ENCODE results near the gene GSG1L.

The GSG1L gene

GRCh38 chr16:28104404-28104803 lies 40.9 kb upstream of the GSG1L start:
- CTCF ChIA-PET: no interaction called here
- no peak for DNase-seq (ENCODE audit: extremely low spot score)
- POLR2A ChIA-PET: no interaction called here
- TF ChIP-seq ARNT (IDR thresholded peaks at IDR 0.05) (no peak), LEF1 (IDR thresholded peaks at IDR 0.05; ENCODE audit: borderline replicate concordance) (no peak), L3MBTL2 (conservative IDR thresholded peaks at IDR 0.05) (no peak), ZNF384 (IDR thresholded peaks at IDR 0.05) (no peak), SP1 (IDR thresholded peaks at IDR 0.05) (no peak), HDGF (IDR thresholded peaks at IDR 0.05; ENCODE audit: borderline replicate concordance) (no peak), PKNOX1 (IDR thresholded peaks at IDR 0.05) (no peak), TARDBP (IDR thresholded peaks at IDR 0.05) (no peak), FOXM1 (IDR thresholded peaks at IDR 0.05; ENCODE audit: borderline replicate concordance) (no peak), CTBP1 (IDR thresholded peaks at IDR 0.05; ENCODE audit: borderline replicate concordance) (no peak), SUZ12 (IDR thresholded peaks at IDR 0.05) (no peak), BHLHE40 (IDR thresholded peaks at IDR 0.05; ENCODE audit: borderline replicate concordance) (no peak), NFRKB (IDR thresholded peaks at IDR 0.05) (no peak)

- POLR2A ChIA-PET: no interaction called here
Observed at GRCh38 chr16:28103516-28104170, 40.1 kb upstream of the GSG1L start.

GRCh38 chr16:28101533-28101890 lies 38.0 kb upstream of the GSG1L start:
- ChIA-PET POLR2A (no interaction called here), CTCF (no interaction called here)
- no peak for TF ChIP-seq LEF1 (IDR thresholded peaks at IDR 0.05; ENCODE audit: borderline replicate concordance)
- TF ChIP-seq TARDBP (IDR thresholded peaks at IDR 0.05): no peak
- TF ChIP-seq HDGF (IDR thresholded peaks at IDR 0.05; ENCODE audit: borderline replicate concordance): no peak
- no peak for TF ChIP-seq ZNF384 (IDR thresholded peaks at IDR 0.05)
- TF ChIP-seq NFRKB (IDR thresholded peaks at IDR 0.05): no peak
- no peak for TF ChIP-seq ELF4 (IDR thresholded peaks at IDR 0.05)
- TF ChIP-seq PKNOX1 (IDR thresholded peaks at IDR 0.05): no peak
- no peak for TF ChIP-seq FOXM1 (IDR thresholded peaks at IDR 0.05; ENCODE audit: borderline replicate concordance)
- TF ChIP-seq ARNT (IDR thresholded peaks at IDR 0.05): no peak
- TF ChIP-seq FOXA1 (IDR thresholded peaks at IDR 0.05): no peak
- TF ChIP-seq SUZ12 (IDR thresholded peaks at IDR 0.05): no peak
- no peak for TF ChIP-seq FOXK2 (IDR thresholded peaks at IDR 0.05)
- no peak for TF ChIP-seq SP1 (IDR thresholded peaks at IDR 0.05)
- no peak for TF ChIP-seq L3MBTL2 (conservative IDR thresholded peaks at IDR 0.05)
- DNase-seq (ENCODE audit: extremely low spot score): no peak

More at GRCh38 chr16:28103516-28104170, 40.1 kb upstream of the GSG1L start:
- CTCF ChIA-PET: no interaction called here
- no peak for TF ChIP-seq FOXM1 (IDR thresholded peaks at IDR 0.05; ENCODE audit: borderline replicate concordance)
- no peak for TF ChIP-seq PKNOX1 (IDR thresholded peaks at IDR 0.05)
- TF ChIP-seq TARDBP (IDR thresholded peaks at IDR 0.05): no peak
- TF ChIP-seq FOXA1 (IDR thresholded peaks at IDR 0.05): no peak
- no peak for TF ChIP-seq FOXK2 (IDR thresholded peaks at IDR 0.05)
- TF ChIP-seq ELF4 (IDR thresholded peaks at IDR 0.05): no peak
- no peak for TF ChIP-seq ARNT (IDR thresholded peaks at IDR 0.05)
- TF ChIP-seq HDGF (IDR thresholded peaks at IDR 0.05; ENCODE audit: borderline replicate concordance): no peak
- no peak for TF ChIP-seq BHLHE40 (IDR thresholded peaks at IDR 0.05; ENCODE audit: borderline replicate concordance)
- no peak for TF ChIP-seq ZNF384 (IDR thresholded peaks at IDR 0.05)
- TF ChIP-seq LEF1 (IDR thresholded peaks at IDR 0.05; ENCODE audit: borderline replicate concordance): no peak
- TF ChIP-seq SUZ12 (IDR thresholded peaks at IDR 0.05): no peak
- TF ChIP-seq SP1 (IDR thresholded peaks at IDR 0.05): no peak
- no peak for TF ChIP-seq L3MBTL2 (conservative IDR thresholded peaks at IDR 0.05)
- no peak for DNase-seq (ENCODE audit: extremely low spot score)

- ChIA-PET POLR2A (no interaction called here), CTCF (no interaction called here)
- no peak for DNase-seq (ENCODE audit: extremely low spot score)
- TF ChIP-seq FOXA1 (IDR thresholded peaks at IDR 0.05) (no peak), BHLHE40 (IDR thresholded peaks at IDR 0.05; ENCODE audit: borderline replicate concordance) (no peak), SP1 (IDR thresholded peaks at IDR 0.05) (no peak), HDGF (IDR thresholded peaks at IDR 0.05; ENCODE audit: borderline replicate concordance) (no peak), ZNF384 (IDR thresholded peaks at IDR 0.05) (no peak), TARDBP (IDR thresholded peaks at IDR 0.05) (no peak), ARNT (IDR thresholded peaks at IDR 0.05) (no peak), CTBP1 (IDR thresholded peaks at IDR 0.05; ENCODE audit: borderline replicate concordance) (no peak), LEF1 (IDR thresholded peaks at IDR 0.05; ENCODE audit: borderline replicate concordance) (no peak), PKNOX1 (IDR thresholded peaks at IDR 0.05) (no peak), NFRKB (IDR thresholded peaks at IDR 0.05) (no peak)
Observed at GRCh38 chr16:28100810-28101532, 37.5 kb upstream of the GSG1L start.
